Measurements from ENCODE around the gene CAPN2.

CAPN2 gene

DNA sequence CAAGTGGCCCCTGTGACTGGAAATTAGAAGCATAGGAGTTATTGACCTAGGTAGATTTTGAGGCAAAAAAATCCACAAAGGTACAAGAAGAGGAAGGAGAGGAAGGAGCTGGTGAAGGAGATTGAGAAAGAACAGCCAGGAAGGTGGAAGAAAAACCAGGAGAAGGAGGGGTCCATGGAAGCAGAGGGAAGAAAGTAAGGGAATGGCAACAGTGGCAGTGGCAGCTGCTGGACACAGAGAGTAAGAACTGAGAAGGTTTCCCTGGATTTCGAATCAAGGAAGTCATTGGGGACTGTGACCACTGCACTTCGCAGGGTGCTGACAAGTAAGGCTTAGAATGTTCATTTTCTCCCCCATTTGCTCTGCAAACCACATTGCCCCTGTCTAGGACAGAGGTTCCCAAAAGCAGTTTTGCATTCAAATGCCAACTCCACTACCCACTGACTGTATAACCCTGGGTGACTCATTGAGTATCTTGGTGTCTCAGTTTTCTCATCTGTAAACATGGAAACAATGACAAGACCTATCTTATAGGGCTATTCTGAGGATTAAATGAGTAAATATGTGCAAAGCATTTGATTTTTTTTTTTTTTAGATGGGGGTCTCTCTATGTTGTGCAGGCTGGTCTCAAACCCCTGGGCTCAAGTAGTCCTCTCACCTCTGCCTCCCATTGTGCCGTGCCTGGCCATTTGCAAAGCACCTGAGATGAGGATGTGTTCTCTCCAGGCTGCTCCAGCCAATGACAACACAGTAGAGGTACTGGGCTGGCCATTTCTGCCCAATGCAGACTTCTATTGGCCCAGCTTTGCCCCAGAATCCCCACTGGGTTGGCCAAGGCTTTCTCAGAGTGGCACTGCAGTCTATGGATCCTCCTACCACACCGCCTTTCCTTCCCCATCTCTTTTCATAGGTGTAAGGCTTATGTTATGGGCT is 9.3 kb upstream of the CAPN2 start:
- DNase-seq, result no peak

DNA sequence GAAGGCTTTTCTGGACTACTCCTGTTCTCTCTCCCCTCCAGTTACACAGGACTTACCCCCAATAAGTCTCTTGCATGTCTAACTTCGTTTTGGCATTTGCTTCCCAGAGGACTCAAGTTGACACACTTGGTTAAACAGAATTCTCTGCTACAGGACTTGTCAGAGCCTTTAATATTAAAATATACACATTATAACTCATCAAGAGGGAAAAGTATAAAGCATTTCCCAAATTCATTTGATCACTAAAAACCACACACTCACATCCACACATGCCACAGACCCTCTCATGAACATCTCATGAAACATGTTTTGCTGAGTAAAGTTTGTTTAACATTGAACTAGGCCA is 8.7 kb upstream of the CAPN2 start:
- DNase-seq, result no peak

- DNase-seq, result peak; percentile 61
These were observed 7.1 kb upstream of the CAPN2 start for GRCh38 chr1:223704921-223705878.

DNA sequence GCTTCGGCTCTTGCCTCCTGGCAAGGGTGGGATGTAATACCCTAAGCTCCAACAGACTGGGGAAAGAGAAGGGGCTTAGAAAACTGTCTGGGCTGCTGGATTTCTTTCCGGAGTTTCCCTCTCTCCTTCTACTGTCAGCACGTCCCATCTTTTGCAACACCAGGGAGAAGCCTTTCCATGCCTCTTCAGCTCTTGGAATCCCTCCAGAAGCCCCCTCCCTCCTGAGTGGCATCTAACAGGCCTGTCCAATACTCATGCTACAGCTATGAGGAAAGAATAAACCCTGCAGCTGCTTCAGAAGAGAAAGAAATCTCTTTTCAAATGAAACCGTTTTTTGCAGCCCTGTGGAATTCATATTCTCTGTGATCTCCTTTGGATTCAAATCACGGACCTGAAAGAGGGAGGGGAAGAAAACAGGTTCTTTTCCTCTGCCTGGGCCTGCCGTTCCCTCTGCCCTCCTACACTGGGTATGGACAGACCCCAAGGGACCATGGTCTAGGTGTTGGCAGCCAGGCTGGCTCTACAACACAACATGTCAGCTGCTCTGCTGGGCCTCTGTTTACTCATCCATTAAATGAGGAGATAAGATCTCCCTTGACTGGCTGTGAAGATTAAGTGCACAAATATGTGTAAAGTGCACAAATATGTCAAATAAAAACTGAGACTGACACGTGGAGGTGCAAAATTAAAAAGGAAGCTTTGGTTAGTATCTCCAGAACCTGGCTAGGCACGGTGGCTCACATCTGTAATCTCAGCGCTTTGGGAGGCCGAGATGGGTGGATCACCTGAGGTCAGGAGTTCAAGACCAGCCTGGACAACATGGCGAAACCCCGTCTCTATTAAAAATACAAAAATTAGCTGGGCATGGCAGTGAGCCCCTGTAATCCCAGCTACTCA is 6.0 kb upstream of the CAPN2 start:
- DNase-seq, result peak; percentile 94

DNA sequence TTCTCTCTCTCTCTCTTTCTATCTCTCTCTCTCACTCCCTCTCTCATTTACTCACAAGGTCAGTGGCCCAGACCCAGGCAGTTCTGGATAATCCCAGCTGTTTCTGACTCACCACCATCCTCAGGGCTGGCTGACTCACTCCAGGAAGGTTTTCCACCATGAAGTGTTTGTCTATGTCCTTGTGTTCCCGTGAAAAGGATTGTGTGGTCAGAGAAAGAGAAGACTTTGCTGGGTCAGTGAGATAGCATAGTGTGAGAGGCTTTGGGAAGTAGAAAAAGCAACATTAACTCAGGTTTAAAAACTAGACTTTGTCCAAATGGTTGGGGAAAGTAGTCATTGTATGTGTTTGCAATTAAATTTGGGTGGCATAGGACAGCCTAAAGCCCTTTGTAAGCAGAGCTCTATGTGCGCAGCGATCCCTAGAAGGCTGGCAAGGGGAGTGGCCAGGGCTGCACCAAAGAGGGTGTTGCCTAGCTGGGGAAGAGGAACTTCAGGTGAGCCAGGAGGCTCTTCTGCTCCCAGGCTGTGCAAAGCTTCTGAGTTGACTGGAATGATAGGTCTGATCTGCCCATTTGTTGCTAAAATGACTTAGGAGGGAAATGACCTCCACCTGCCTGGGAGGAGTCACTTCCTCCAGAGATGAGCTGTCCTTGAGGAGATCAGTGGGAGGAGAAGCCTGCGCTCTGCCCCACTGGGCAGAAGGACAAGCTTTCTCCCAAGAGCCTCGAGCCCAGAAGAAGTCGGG is 4.9 kb upstream of the CAPN2 start:
- DNase-seq, result peak; percentile 89

DNA sequence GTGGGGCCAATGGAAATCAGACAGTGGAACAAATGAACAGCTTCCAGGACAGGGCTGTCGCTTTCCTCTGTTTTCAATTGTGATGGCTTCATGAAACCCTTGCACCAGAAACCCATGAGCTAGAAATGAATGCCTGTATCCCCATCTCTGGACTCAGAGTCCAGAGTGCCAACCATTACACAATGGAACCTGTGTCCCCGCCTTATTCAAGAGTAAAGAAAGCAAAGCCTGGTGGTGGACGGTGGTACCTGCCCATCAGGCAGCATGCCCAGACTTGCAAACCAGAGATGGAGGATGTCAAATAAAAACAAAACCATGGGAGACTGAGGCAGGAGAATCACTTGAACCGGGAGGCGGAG is 4.4 kb upstream of the CAPN2 start:
- peak; percentile 62 for DNase-seq

- DNase-seq, result no peak
These were observed 3.6 kb upstream of the CAPN2 start for GRCh38 chr1:223708651-223709268.

GRCh38 chr1:223709598-223709997 is 2.7 kb upstream of the CAPN2 start:
- DNase-seq, result no peak

- DNase-seq, result no peak
These were observed 1.9 kb upstream of the CAPN2 start for GRCh38 chr1:223710179-223711133.

GRCh38 chr1:223711173-223711572 is 1.2 kb upstream of the CAPN2 start:
- peak; percentile 55 for DNase-seq

- peak; percentile 41 for DNase-seq
These were observed 569 bp upstream of the CAPN2 start for GRCh38 chr1:223711747-223712193.

GRCh38 chr1:223712850-223713474 is 623 bp downstream of the CAPN2 start:
- DNase-seq, result peak; percentile 45

- DNase-seq, result no peak
These were observed 1.4 kb downstream of the CAPN2 start for GRCh38 chr1:223713546-223714420.

DNA sequence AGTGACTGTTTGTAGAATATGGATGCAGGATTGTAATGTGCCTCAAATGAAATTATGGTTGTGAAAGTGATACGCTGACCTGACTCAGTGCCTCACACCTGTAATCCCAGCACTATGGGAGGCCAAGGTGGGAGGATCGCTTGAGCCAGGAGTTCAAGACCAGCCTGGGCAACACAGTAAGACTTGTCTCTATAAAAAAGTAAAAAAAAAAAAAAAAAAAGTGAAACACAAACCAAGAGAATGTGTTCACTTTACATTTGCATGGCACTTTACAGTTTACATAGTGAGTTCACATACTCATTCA is 2.0 kb downstream of the CAPN2 start:
- no peak for DNase-seq

- DNase-seq, result no peak
These were observed 2.7 kb downstream of the CAPN2 start for GRCh38 chr1:223714849-223715603.

DNA sequence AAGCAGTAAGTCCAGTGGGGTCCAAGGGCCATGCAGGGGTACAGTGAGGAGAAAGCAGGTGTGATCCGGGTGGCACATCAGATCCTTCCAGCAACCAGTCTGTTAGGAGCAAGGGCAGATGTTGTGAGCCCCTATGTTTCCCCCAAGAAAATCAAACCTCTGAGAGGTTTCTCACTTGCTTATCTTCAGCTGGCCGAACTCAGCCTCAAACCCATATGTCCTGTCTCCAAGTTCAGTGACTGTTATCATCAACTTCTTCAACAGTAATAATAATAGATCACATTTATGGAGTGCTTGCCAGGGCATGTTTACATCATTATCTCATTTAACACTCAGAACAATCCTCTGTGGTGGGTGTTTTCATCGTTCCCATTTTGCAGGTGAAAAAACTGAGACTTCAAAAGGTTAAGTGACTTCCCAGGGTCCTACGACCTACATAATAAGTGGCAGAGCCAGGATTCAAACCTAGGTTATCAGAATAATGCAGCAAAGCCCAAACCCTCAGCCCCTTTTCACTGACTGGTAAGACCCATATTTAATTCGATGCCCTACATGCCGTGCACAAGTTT is 3.3 kb downstream of the CAPN2 start:
- DNase-seq, result no peak

DNA sequence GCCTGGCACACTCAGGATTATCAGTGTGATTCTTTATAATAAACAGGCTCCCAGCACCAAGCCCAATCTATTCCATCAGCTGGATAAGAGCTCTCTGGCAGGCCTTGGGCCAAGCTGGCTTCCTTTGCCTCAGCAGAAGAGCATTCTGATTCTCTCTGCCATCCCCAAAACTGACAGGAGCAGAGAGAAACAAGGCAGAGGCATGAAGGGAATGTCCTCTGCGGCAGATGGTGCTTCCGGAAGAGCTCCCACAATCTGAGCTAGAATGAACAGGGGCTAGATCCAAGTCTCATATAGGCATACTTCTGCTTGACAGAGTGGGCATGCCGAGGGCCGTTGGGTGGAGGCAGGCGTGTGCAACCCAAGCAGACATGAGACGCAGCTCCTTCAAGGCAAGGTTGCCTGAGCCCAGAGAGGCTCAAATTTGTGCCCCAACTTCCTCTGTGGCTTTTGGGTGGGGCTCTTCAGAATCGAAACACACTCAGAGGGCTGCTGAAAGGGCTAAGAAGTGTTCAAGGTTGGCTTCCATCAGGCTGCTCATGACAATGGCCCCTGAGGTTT is 4.0 kb downstream of the CAPN2 start:
- no peak for DNase-seq
